SK-N-SH treated with all-trans-retinoic acid at 6 μM for 48 hours (cell line): ENCODE data around the gene PACSIN3.

Source experiments
- OSR1 ChIP-seq: fragments of 250-450 bp; sonication (Bioruptor Pico); IDR thresholded peaks from 2 replicates; pipeline ENCODE4 v1.8.0; 2022; ENCODE audit warnings: moderate library complexity, mild to moderate bottlenecking, inconsistent platforms
- PATZ1 ChIP-seq: fragments of 250-450 bp; sonication (Bioruptor Pico); IDR thresholded peaks from 2 replicates; pipeline ENCODE4 v1.8.0; 2020; ENCODE audit warnings: mild to moderate bottlenecking, moderate library complexity, borderline replicate concordance
- POU6F1 ChIP-seq: fragments of 250-450 bp; sonication (Bioruptor Pico); IDR thresholded peaks from 2 replicates; pipeline ENCODE4 v1.8.0; 2021; ENCODE audit warnings: low read depth, mild to moderate bottlenecking, moderate library complexity, borderline replicate concordance
- RARB ChIP-seq: fragments of 250-450 bp; sonication (Bioruptor Pico); IDR thresholded peaks from 2 replicates; pipeline ENCODE4 v1.8.0; 2021; ENCODE audit warnings: mild to moderate bottlenecking, moderate library complexity
- SNAI2 ChIP-seq: fragments of 250-450 bp; sonication (Bioruptor Pico); IDR thresholded peaks from 2 replicates; pipeline ENCODE4 v1.5.0; 2020; ENCODE audit warnings: mild to moderate bottlenecking, moderate library complexity
- TCF4 ChIP-seq: fragments of 250-450 bp; sonication (Bioruptor Pico); IDR thresholded peaks from 2 replicates; pipeline ENCODE4 v1.8.0; 2021; ENCODE audit warnings: mild to moderate bottlenecking, moderate library complexity, borderline replicate concordance
- TOX ChIP-seq: fragments of 250-450 bp; sonication (Bioruptor Pico); IDR thresholded peaks from 2 replicates; pipeline ENCODE4 v1.8.0; 2021; ENCODE audit warnings: mild to moderate bottlenecking, moderate library complexity, borderline replicate concordance
- TSHZ2 ChIP-seq: fragments of 250-450 bp; sonication (Bioruptor Pico); IDR thresholded peaks from 2 replicates; pipeline ENCODE4 v1.5.0; 2020; ENCODE audit warnings: mild to moderate bottlenecking, moderate library complexity
- ZC3H10 ChIP-seq: fragments of 250-450 bp; sonication (Bioruptor Pico); IDR thresholded peaks from 2 replicates; pipeline ENCODE4 v1.5.1; 2021; ENCODE audit warnings: mild to moderate bottlenecking, moderate library complexity
- ZNF70 ChIP-seq: fragments of 450-650 bp; formaldehyde crosslinking; IDR thresholded peaks from 2 replicates; pipeline ENCODE4 v1.5.0; 2020; ENCODE audit warnings: mild to moderate bottlenecking, moderate library complexity

- no peak for TF ChIP-seq POU6F1 (CRISPR knock-in tag)
- TF ChIP-seq SNAI2 (CRISPR knock-in tag), result no peak
- TF ChIP-seq ZC3H10 (CRISPR knock-in tag), result no peak
- no peak for TF ChIP-seq TOX (CRISPR knock-in tag)
- no peak for TF ChIP-seq ZNF70 (CRISPR knock-in tag)
- no peak for TF ChIP-seq TSHZ2
- TF ChIP-seq PATZ1 (CRISPR knock-in tag), result no peak
- no peak for TF ChIP-seq OSR1 (CRISPR knock-in tag)
- TF ChIP-seq RARB, result no peak
- no peak for TF ChIP-seq TCF4
Measured at GRCh38 chr11:47149782-47150181, 36.5 kb downstream of the PACSIN3 start.
